ENCODE data around the gene SIDT2. TPM values are rescaled to one million over a fixed set of nuclear protein-coding genes. Genes with fewer than 3 reads are reported as not detected.

The SIDT2 gene
- total RNA-seq, 1 donor from 2014 or later, result 13.1 TPM

DNA sequence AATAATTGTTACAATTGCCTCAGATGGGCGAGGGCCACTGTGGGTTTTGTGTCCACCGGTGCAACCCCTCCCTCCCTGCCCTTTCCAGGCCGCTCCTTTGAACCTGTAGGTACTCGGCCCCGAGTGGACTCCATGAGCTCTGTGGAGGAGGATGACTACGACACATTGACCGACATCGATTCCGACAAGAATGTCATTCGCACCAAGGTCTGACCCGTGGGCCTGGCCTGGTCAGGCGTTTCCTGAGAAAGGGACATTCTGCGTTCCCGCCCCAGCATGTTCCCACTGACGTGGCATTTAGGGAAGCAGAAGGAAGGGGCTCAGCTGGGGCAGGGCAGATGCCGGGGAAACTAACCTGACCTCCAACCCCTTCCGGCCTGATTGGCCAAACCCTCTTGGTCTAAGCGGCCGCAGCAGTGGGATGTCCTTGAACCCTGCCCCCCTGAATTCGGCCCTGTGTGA is 10.1 kb downstream of the SIDT2 start:
- no peak for DNase-seq (ENCODE audit: low read depth, low spot score)

DNA sequence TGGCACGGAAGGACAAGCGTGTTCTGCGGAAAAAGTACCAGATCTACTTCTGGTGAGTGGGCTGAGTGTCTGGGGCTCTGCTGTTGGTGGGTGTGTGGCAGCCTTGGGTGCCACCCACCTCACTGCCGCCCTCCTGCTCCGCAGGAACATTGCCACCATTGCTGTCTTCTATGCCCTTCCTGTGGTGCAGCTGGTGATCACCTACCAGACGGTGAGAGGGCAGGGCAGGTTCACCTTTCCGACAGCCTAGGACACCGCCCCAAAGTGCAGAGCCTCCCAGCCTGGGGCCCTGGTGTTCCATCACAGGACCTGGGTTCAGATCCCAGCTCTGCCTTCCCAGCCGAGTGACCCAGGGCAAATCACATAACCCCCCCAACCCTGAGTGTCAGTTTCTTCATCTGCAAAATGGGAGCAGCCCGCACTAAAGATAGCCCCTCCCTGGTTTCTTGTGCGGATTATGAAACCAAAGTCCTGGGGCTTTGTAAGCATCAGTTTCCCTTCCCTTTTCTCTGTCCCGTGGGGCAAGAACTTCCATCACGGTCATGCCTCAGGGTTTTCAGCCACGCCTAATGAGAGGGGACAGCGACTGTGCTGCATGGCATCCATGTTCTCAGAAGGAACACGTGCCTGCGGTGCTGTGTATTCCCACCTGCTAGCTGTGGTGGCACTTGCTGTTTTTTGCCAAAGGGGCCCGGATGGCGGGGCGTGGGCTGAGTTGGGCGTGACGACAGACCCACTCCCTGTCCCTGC is 10.8 kb downstream of the SIDT2 start:
- DNase-seq (ENCODE audit: low read depth, low spot score), result no peak

DNA sequence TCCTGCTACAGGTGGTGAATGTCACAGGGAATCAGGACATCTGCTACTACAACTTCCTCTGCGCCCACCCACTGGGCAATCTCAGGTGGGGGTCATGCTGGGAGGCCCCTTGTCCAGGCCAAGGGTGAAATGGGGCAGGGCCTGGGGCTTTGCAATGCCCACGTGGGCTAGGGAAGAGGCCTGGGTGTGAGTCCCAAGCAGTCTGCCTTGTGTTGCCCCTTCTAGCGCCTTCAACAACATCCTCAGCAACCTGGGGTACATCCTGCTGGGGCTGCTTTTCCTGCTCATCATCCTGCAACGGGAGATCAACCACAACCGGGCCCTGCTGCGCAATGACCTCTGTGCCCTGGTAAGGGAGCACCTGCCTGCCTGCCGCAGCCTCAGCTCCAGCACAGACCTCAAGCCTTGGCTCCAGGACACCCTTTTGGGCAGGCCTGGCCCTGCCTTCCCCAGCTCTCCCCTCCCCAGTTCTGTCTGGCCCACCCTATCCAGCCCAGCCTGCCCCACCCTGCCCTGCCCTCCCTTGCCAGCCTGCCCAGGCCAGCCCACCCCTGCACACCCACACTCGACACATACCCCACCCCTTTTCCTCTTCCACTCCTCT is 11.5 kb downstream of the SIDT2 start:
- no peak for DNase-seq (ENCODE audit: low read depth, low spot score)

DNA sequence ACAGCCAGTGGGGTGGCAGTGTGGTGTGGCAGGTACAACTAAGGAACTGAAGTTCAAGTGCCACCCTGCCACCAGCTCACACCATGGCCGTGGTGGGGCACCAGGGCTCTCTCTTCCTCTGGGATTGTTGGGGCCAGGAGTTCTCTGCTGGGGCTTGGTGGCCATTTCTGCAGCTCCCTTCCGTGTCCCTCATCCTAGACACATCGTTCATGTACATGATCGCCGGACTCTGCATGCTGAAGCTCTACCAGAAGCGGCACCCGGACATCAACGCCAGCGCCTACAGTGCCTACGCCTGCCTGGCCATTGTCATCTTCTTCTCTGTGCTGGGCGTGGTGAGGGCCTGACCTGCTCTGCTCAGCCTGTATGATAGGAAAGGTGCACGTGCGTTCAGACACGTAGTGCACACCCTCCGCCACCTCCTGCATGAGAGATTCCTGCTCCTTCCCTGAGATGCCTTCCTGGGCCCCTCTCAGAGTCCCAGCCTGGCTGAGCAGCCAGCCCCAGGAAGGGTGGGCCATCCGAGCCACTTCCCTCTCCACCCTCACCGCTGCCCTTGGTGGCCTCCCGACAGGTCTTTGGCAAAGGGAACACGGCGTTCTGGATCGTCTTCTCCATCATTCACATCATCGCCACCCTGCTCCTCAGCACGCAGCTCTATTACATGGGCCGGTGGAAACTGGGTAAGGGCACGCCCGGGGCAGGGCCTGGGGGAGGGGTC is 13.3 kb downstream of the SIDT2 start:
- no peak for DNase-seq (ENCODE audit: low read depth, low spot score)

DNA sequence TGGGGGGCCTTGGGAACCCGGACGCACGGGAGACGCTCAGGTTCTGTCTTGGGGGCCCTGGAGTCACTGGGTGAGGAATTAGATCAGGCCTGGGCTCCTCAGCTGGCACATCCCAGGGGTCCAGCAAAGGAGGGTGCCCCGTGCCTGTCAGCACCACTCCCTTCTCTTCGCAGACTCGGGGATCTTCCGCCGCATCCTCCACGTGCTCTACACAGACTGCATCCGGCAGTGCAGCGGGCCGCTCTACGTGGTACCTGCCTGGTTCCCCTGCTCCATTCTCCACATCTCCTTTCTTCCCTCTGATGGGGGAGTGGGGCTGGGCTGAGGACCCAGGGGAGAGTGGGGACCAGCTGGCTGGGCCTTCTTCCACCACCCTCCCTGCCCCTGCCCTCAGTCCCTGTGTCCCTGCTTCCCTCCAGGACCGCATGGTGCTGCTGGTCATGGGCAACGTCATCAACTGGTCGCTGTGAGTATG is 13.9 kb downstream of the SIDT2 start:
- DNase-seq (ENCODE audit: low read depth, low spot score), result no peak

DNA sequence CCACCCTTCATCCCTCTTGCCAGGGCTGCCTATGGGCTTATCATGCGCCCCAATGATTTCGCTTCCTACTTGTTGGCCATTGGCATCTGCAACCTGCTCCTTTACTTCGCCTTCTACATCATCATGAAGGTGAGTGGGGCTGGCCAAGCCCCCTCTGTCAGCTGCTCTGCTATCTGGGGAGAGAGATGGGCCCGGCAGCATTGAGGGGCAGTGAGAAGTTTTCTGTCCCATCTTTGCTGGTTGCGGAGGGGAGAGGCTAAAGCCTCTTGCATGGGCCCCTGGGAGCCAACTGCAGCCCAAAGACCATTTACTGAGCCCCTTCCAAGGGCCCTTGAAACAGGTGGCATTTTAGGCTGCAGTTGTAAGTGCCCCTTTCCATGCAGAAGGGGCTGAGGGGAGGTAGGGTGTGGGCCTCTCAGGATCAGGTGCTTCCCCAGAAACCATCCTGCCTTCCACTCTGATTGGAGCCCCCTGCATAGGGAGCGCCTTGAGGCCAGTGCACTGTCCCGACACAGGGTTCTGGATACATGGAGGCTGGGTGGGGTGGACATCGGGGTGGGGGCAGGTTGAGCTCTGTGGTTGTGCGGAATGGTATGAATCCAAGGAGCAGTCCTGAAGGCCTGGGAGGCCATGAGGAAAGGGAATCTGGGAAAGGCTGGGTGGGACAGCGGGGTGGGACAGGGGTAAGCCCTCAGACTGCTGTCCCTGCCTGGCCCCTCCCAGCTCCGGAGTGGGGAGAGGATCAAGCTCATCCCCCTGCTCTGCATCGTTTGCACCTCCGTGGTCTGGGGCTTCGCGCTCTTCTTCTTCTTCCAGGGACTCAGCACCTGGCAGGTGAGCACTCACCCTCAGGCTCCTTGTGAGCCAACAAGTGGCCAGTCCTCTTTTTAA is 14.8 kb downstream of the SIDT2 start:
- DNase-seq (ENCODE audit: low read depth, low spot score), result no peak

DNA sequence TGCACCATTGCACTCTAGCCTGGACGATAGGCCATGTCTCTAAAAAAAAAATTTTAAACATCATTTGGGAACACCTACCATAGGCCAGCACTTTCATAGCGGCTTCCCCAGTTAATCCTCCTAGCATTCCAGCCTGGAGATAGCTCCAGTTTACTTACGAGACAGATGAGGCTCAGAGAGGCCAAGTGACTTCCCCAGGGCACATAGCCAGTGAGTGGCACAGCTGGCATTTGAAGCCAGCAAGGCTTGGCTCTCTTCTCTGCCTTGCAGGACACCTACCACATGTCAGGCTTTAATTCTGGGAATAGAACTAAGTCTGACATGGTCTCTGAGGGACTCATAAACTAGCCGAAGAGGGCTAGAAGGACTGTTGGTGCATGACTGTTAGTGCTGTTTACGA is 15.7 kb downstream of the SIDT2 start:
- DNase-seq (ENCODE audit: low read depth, low spot score), result no peak

DNA sequence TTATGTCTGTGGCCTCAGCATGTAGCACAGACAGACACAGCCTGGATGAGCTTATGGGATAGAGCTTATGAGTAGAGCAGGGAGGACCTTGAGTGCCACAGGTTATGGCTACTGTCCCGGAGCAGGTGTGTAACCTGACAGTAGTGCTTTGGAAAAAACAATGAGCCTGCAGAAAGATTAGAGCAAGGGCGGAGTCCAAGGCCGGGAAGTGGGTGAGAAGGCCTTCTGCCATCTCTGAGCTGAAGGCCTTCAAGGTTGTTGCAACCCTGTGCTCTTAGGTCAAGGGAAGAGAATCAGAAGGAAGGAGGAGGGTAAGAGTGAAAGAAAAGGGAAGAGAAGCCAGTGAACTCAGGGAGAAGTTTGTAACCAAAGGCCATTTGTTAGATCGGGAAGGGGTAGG is 16.7 kb downstream of the SIDT2 start:
- DNase-seq (ENCODE audit: low read depth, low spot score), result no peak

DNA sequence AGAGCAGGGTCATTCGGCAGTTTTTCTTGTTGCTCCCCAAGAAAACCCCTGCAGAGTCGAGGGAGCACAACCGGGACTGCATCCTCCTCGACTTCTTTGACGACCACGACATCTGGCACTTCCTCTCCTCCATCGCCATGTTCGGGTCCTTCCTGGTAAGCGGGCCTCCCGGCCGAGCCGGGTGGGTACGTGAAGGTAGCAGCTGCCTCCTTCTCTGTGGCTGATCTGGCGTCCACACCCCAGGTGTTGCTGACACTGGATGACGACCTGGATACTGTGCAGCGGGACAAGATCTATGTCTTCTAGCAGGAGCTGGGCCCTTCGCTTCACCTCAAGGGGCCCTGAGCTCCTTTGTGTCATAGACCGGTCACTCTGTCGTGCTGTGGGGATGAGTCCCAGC is 17.2 kb downstream of the SIDT2 start:
- DNase-seq (ENCODE audit: low read depth, low spot score), result no peak

DNA sequence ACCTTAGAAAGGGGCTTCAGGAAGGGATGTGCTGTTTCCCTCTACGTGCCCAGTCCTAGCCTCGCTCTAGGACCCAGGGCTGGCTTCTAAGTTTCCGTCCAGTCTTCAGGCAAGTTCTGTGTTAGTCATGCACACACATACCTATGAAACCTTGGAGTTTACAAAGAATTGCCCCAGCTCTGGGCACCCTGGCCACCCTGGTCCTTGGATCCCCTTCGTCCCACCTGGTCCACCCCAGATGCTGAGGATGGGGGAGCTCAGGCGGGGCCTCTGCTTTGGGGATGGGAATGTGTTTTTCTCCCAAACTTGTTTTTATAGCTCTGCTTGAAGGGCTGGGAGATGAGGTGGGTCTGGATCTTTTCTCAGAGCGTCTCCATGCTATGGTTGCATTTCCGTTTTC is 18.5 kb downstream of the SIDT2 start:
- no peak for DNase-seq (ENCODE audit: low read depth, low spot score)

DNA sequence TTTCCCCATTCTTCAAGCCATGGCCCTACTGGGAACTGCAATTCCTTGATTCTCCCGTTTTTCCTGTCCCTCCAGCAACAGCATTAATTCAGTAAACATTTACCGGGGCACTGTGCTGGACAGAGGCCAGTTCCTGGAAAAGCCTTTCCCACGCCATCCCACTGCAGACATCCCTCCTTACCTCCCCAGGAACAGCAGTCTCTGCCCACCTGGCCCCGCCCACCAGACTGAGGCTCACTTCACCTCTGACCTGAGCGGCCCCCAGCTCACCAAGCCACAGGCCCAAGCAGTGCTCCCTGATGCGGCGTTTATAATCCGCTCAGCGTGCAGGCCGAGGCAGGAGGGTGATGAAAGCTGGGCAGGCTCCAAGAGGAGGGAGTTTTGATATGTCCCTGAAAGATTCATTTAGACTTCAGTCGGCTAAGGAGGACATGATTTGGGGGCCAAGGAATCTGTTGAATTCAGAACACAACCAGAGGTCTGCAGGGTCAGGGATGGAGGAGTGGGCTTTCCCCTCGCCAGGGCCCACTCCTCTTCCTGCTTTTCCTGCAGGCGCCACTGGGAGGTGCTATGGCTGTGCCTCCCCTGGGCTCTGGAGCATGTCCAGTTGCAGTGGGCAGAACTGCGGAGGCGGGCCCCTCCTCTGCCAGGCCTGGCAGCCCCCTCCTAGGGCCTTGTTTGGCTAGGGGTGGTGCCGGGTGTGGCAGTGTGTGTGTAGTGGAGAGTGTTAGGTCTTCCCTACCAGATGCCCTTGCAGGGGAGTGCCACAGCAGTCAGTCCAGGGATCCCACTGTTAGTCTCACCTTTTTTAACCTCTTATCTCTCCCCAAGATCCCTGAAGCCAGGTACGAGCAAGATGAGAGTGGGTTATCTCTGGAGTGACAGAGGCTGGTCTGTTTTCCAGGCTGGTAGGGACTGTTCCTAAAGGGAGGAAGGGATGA is 19.2 kb downstream of the SIDT2 start:
- DNase-seq (ENCODE audit: low read depth, low spot score), result no peak

DNA sequence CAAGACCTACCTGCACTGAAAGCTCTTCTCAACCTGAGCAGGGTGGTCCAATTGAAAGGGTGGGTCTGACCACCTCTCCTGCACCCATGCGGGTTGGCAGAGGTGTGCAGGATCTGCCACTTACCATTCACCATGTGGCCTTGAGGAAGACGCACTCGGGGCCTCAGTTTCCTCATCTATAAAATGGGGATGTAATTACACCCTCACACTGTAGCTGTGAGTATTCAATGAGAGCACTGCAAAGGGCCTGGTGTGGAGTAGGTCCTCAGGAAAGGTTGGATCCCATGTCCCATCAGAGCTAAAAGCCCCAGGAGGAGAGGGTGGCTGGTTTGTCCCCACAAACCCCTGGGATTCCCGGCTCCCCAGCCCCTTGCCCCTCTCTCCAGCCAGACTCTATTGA is 20.1 kb downstream of the SIDT2 start:
- no peak for DNase-seq (ENCODE audit: low read depth, low spot score)

DNA sequence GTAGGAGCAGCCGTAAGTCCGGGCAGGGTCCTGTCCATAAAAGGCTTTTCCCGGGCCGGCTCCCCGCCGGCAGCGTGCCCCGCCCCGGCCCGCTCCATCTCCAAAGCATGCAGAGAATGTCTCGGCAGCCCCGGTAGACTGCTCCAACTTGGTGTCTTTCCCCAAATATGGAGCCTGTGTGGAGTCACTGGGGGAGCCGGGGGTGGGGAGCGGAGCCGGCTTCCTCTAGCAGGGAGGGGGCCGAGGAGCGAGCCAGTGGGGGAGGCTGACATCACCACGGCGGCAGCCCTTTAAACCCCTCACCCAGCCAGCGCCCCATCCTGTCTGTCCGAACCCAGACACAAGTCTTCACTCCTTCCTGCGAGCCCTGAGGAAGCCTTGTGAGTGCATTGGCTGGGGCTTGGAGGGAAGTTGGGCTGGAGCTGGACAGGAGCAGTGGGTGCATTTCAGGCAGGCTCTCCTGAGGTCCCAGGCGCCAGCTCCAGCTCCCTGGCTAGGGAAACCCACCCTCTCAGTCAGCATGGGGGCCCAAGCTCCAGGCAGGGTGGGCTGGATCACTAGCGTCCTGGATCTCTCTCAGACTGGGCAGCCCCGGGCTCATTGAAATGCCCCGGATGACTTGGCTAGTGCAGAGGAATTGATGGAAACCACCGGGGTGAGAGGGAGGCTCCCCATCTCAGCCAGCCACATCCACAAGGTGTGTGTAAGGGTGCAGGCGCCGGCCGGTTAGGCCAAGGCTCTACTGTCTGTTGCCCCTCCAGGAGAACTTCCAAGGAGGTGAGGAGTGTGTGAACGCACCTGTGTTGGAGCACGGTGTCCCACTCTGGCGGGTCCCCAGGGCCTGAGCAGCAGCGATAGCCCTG is 20.7 kb downstream of the SIDT2 start, which contains the start of gene TAGLN:
Gene TAGLN, plus strand, starts transcription at position 318 of the 863 bp plus-strand sequence. CDS start 3,644 bp downstream, outside the sequence.
- DNase-seq (ENCODE audit: low read depth, low spot score), result no peak

DNA sequence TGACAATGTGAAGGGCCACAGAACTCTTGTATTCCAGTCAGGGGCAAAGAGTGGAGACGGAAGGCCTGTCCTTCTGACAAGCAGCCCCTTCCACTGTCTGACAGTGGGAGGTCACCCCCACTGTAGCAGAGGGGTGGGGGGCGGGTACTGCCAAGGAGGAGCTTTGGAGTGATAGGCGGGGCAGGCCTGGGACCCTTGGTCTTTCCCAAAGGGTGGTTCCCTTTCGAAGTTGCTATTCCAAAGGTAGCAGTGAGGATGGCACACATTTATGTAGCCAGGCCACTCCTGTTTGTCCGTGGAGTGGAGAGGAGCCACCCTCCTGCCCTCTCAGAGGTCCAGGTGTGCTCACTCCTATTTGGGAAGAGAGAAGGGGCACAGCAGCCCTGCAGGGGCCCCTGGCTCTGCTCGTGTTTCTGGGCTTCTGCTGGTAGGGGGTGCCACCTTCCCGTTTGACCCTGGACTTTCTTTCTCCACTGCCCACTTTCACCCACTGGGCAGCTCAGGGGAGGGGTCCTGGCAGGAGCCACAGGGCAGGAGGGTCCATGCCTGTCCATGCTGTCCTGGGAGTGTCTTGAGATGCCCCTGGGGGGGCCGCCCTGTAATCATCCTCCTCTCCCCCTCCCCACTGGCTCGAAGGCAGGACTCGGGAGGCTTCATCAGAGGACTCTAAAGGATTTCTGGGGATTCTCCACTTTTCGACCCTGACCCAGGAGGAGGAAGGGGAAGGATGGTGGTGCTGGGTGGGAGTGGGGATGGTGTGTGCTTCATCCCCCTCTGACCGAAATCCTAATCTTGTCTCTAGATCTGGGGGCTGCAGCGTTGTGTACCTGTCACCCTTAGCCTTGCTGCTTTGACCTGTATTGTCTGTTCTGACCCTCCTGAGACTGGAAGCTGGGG is 21.6 kb downstream of the SIDT2 start:
- DNase-seq (ENCODE audit: low read depth, low spot score), result no peak

DNA sequence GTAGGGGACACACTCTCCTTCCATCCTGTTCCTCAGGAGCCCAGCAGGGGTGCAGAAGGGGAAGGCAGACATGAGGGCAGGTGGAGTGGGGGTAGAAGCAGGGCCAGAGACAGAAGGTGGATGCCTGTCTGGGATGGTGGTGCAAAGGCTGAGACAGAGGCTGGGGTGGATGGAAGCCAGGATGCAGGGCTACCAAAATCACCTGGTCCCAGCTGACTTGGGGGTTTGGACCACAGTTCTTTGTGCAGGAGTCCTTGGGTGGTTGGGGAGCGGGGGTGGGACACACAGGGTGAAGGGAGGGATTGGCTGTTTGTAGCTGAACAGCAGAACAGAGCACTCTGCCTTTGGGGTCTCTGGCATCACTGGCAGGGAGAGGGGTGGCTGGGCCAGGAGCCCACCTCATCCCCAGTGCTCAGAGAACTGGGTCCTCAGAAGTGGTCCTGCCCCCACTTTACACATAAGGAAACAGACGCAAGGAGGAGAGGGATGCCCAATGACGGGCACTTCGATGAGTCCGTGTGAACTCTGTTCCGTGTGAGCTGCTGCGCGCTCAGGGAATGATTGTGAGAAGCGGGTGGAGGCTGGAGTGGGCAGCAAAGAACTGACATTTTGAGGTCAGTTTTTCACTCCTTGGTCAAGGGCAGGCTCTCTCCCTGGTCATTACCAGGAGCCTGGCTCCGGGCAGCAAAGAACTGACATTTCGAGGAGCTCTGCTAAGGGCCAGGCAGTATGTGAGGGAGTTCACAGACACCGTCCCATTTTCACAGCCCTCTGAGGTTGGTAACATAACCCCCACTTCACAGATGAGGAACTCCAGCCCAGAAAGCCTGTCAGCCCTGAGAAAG is 22.5 kb downstream of the SIDT2 start:
- no peak for DNase-seq (ENCODE audit: low read depth, low spot score)

DNA sequence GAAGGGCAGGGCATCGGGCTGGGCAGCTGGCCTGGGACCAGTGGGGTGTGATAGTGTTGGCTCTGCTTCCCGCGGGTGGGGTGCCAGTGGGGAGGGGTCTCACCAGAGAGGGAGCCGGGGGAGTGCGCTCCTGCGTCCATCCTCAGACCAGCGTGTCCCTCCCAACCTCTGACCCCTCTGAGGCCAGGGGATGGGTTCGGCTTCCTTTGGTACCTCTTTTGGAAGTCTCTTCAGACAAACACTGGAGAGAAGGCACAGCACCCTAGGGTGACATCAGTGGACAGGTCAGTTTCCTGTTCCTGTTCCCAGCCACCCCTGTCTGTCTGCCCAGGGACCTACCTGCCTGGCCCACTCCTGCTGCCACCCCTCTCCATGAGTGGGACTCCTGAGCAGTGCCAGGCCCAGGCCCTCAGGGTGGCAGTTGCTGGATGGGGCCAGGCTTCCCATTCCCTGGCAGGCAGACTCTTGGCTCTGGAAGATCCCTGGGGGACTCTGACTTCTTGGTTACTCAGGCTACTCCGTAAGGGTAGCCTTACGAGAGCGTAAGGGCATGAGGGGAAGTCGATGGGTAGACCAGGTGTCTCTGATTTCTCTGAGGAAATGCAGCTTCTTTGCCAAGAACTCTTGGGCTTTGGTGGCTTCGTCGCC is 23.2 kb downstream of the SIDT2 start:
- DNase-seq (ENCODE audit: low read depth, low spot score), result no peak
